ENCODE data around the gene PLCD1.

DNA sequence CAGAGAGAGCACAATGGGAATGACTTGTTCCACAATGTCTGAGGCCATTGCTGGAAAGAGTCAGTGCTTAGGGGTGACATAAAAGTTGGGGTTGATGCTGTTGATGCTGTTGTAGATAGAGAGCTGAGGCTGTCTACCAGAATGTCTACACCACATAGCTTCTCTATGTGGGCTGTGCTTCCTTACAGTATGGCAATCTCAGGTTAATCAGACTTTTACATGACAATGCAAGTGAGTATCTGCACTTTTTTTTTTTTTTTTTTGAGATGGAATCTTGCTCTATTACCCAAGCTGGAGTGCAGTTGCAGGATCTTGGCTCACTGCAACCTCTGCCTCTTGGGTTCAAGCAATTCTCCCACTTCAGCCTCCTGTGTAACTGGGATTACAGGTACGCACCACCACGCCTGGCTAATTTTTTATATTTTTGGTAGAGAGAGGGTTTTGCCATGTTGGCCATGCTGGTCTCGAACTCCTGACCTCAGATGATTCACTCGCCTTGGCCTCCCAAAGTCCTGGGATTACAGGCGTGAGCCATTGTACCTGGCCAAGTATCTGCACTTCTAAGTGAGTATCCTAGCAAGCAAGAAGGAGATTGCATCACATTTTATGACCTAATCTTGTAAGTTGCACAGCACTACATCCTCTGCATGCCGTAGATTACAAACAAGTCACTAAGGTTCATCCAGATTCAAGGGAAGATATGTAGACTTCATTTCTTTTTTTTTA, 38.2 kb upstream of the PLCD1 start:
- TF ChIP-seq, protein P1, sequence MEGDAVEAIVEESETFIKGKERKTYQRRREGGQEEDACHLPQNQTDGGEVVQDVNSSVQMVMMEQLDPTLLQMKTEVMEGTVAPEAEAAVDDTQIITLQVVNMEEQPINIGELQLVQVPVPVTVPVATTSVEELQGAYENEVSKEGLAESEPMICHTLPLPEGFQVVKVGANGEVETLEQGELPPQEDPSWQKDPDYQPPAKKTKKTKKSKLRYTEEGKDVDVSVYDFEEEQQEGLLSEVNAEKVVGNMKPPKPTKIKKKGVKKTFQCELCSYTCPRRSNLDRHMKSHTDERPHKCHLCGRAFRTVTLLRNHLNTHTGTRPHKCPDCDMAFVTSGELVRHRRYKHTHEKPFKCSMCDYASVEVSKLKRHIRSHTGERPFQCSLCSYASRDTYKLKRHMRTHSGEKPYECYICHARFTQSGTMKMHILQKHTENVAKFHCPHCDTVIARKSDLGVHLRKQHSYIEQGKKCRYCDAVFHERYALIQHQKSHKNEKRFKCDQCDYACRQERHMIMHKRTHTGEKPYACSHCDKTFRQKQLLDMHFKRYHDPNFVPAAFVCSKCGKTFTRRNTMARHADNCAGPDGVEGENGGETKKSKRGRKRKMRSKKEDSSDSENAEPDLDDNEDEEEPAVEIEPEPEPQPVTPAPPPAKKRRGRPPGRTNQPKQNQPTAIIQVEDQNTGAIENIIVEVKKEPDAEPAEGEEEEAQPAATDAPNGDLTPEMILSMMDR (conservative IDR thresholded peaks at IDR 0.05; ENCODE audit: low read length), result no peak
- TF ChIP-seq EZH2phosphoT487 (IDR thresholded peaks at IDR 0.05; ENCODE audit: borderline replicate concordance, low read depth, low read length), result no peak

Data from OCI-LY7 (cell line).